Measurements from ENCODE around the gene LMAN2.

- TF ChIP-seq POLR2A (IDR thresholded peaks at IDR 0.05) (no peak), CTCF (IDR thresholded peaks at IDR 0.05 in 8 of 11, conservative IDR thresholded peaks at IDR 0.05 in 3 of 11) (no peak)
Observed at GRCh38 chr5:177363565-177363964, 12.1 kb upstream of the LMAN2 start.
